HepG2 (cell line): ENCODE data around the gene FCGBP. TPM values are rescaled to one million over a fixed set of nuclear protein-coding genes. Genes with fewer than 3 reads are reported as not detected.

Source experiments
- ATAC-seq: fragments of 200-7000 bp; cut with Tn5 transposase; 3 replicates; pipeline ENCODE4 v1.9.1; 2020; ENCODE audit warnings: mild to moderate bottlenecking, moderate library complexity
- BruUV-seq: library from RNA; stranded (reverse); fragments of 400-500 nt; replicated peaks from 2 replicates; lab custom pipeline; 2021; lab: Mats Ljungman, UMichigan
- CTCF ChIA-PET: fragments of 300-600 bp; formaldehyde crosslinking; extraction: SDS; loops from one replicate; lab custom pipeline; 2021; ENCODE audit warnings: low total read pairs, inconsistent platforms, low intra/inter-chr PET ratio; lab: Yijun Ruan, JAX
- POLR2A ChIA-PET: fragments of 350-600 bp; sonication (Branson Sonifier 250); formaldehyde crosslinking; loops from one replicate; lab custom pipeline; 2020; ENCODE audit warnings: antibody characterized with exemption, inconsistent platforms; lab: Yijun Ruan, JAX
- DNase-seq: peaks from one replicate; pipeline ENCODE4 v3.0.0-alpha.2; 2015; ENCODE audit warnings: low spot score
- FAIRE-seq: peaks from 3 replicates; lab custom pipeline; 2011; peaks lifted over from hg19 to GRCh38; lab: Jason Lieb, UNC
- H2AFZ ChIP-seq: one replicate; pipeline ENCODE4 v1.6.1; 2011; ENCODE audit warnings: low read length, inconsistent platforms
- H3K27ac ChIP-seq: fragments of 300-600 bp; 3 replicates; pipeline ENCODE4 v1.8.0; 2011; ENCODE audit warnings: mixed run types, mild to moderate bottlenecking, mixed read lengths, low read length, inconsistent platforms; ENCODE audit not compliant: insufficient read depth; ENCODE audit errors: extremely low read length
- H3K27me3 ChIP-seq, 2 experiments: fragments of 200-600 bp in 1 of 2; 2 replicates in 1 of 2; 3 replicates in 1 of 2; pipeline versions ENCODE4 v1.6.0 to v1.8.0; 2011; ENCODE audit warnings: low read length in 2 of 2, mild to moderate bottlenecking in 2 of 2, moderate library complexity in 2 of 2, inconsistent platforms in 1 of 2; ENCODE audit not compliant: insufficient read depth in 2 of 2, control insufficient read depth in 1 of 2
- H3K36me3 ChIP-seq, 2 experiments: fragments of 200-600 bp in 1 of 2; replicated peaks in 1 of 2; 2 replicates in 1 of 2; 3 replicates in 1 of 2; pipeline versions ENCODE4 v1.5.1 to v1.8.0; 2011; ENCODE audit warnings: low read length in 2 of 2, inconsistent platforms in 1 of 2; ENCODE audit not compliant: insufficient read depth in 2 of 2, control insufficient read depth in 1 of 2
- H3K4me1 ChIP-seq: 2 replicates; pipeline ENCODE4 v1.5.1; 2012; ENCODE audit warnings: low read length, inconsistent platforms; ENCODE audit not compliant: insufficient read depth
- H3K4me2 ChIP-seq: 2 replicates; pipeline ENCODE4 v1.6.0; 2011; ENCODE audit warnings: low read depth, low read length, inconsistent platforms
- H3K4me3 ChIP-seq, 3 experiments: fragments of 200-600 bp in 1 of 3; sonication (generic), shearing (Covaris generic) in 1 of 3; replicated peaks in 1 of 3; 2 replicates each; pipeline ENCODE4 v1.5.1; 2011 to 2016; ENCODE audit warnings: low read length in 3 of 3, inconsistent platforms in 2 of 3, low read depth in 2 of 3, mild to moderate bottlenecking in 2 of 3, control low read depth in 1 of 3, mixed read lengths in 1 of 3; ENCODE audit not compliant: insufficient read depth in 1 of 3
- H3K79me2 ChIP-seq: one replicate; pipeline ENCODE4 v1.6.1; 2011; ENCODE audit warnings: low read length, inconsistent platforms; ENCODE audit not compliant: insufficient read depth
- H3K9ac ChIP-seq: 2 replicates; pipeline ENCODE4 v1.6.0; 2011; ENCODE audit warnings: mild to moderate bottlenecking, low read depth, low read length, inconsistent platforms; ENCODE audit not compliant: insufficient read depth
- H3K9me3 ChIP-seq: 2 replicates; pipeline ENCODE4 v1.5.1; 2012; ENCODE audit warnings: mild to moderate bottlenecking, low read length
- H4K20me1 ChIP-seq: 2 replicates; pipeline ENCODE4 v1.6.0; 2011; ENCODE audit warnings: inconsistent platforms, mild to moderate bottlenecking, low read length, moderate library complexity; ENCODE audit not compliant: insufficient read depth
- CBFB ChIP-seq: sonication (generic); formaldehyde crosslinking; IDR thresholded peaks from 2 replicates; pipeline ENCODE4 v1.4.0; 2020; ENCODE audit warnings: missing genetic modification reagents
- CENPBD1 ChIP-seq: sonication (generic); formaldehyde crosslinking; IDR thresholded peaks from 2 replicates; pipeline ENCODE4 v1.8.0; 2022; ENCODE audit warnings: missing genetic modification reagents, low read depth, mild to moderate bottlenecking, borderline replicate concordance
- CSRNP1 ChIP-seq: sonication (generic); formaldehyde crosslinking; IDR thresholded peaks from 2 replicates; pipeline ENCODE4 v1.8.1; 2023; ENCODE audit warnings: mild to moderate bottlenecking, missing genetic modification reagents
- E2F2 ChIP-seq: sonication (generic); formaldehyde crosslinking; IDR thresholded peaks from 2 replicates; pipeline ENCODE4 v1.4.0; 2020; ENCODE audit warnings: missing genetic modification reagents, borderline replicate concordance
- FOXO1 ChIP-seq: sonication (generic); formaldehyde crosslinking; IDR thresholded peaks from 2 replicates; pipeline ENCODE4 v1.4.0; 2020; ENCODE audit warnings: missing genetic modification reagents
- HMGA1 ChIP-seq: sonication (generic); formaldehyde crosslinking; conservative IDR thresholded peaks from 2 replicates; pipeline ENCODE4 v1.4.0; 2020; ENCODE audit warnings: missing genetic modification reagents
- KDM5B ChIP-seq: sonication (generic); formaldehyde crosslinking; IDR thresholded peaks from 2 replicates; pipeline ENCODE4 v1.4.0; 2020; ENCODE audit warnings: missing genetic modification reagents, mild to moderate bottlenecking, borderline replicate concordance
- MYC ChIP-seq: sonication (generic); formaldehyde crosslinking; IDR thresholded peaks from 2 replicates; pipeline ENCODE4 v1.9.0; 2021; ENCODE audit warnings: missing genetic modification reagents, borderline replicate concordance
- NAIF1 ChIP-seq: sonication (generic); formaldehyde crosslinking; IDR thresholded peaks from 2 replicates; pipeline ENCODE4 v1.5.0; 2020; ENCODE audit warnings: mild to moderate bottlenecking, missing genetic modification reagents, borderline replicate concordance
- REPIN1 ChIP-seq: sonication (generic); formaldehyde crosslinking; IDR thresholded peaks from 2 replicates; pipeline ENCODE4 v1.8.0; 2022; ENCODE audit warnings: missing genetic modification reagents, low read depth, mild to moderate bottlenecking, borderline replicate concordance
- SKI ChIP-seq: fragments of 450-650 bp; IDR thresholded peaks from one replicate; pipeline ENCODE4 v1.6.1; 2018; ENCODE audit warnings: mild to moderate bottlenecking; ENCODE audit not compliant: partially characterized antibody
- TBL1XR1 ChIP-seq: fragments of 150-350 bp; IDR thresholded peaks from 2 replicates; pipeline ENCODE4 v1.6.1; 2014; ENCODE audit warnings: borderline replicate concordance, low read length; ENCODE audit not compliant: partially characterized antibody
- ZNF605 ChIP-seq: sonication (generic); formaldehyde crosslinking; IDR thresholded peaks from 2 replicates; pipeline ENCODE4 v1.8.0; 2022; ENCODE audit warnings: mild to moderate bottlenecking, missing genetic modification reagents
- ZNF678 ChIP-seq: sonication (generic); formaldehyde crosslinking; IDR thresholded peaks from 2 replicates; pipeline ENCODE4 v1.4.0; 2020; ENCODE audit warnings: mild to moderate bottlenecking, missing genetic modification reagents
- WGBS: methylation state at CpG from one replicate; pipeline ENCODE4 v1.1.6; 2017; ENCODE audit warnings: low lambda C conversion rate; 5-methylcytosine and 5-hydroxymethylcytosine counted together
- in situ Hi-C: cut with HindIII; loops from 2 replicates; pipeline ENCODE4 v1.10.0; 2017; ENCODE audit warnings: low pct_unique_long_range_greater_than_20kb; ENCODE audit not compliant: extremely low pct_ligation_motif_present
- intact Hi-C: fragments of 100-400 bp; cut with micrococcal nuclease; formaldehyde crosslinking; loops from one replicate; pipeline ENCODE4 v1.10.0; 2022; ENCODE audit not compliant: unreplicated experiment
- polyA plus RNA-seq, 8 experiments: library from polyadenylated mRNA; depleted of rRNA in 3 of 8; stranded (reverse) in 7 of 8; unstranded in 1 of 8; fragments of >200 nt; fragmentation: Illumina TruSeq in 4 of 8; extraction: Trizol in 4 of 8; gene quantifications; 2 replicates each; pipeline versions ENCODE4 v1.2.1 to v1.2.3, GENCODE V29; 2011 to 2016; ENCODE audit warnings: low read depth in 4 of 8, missing spikeins in 1 of 8, mixed read lengths in 1 of 8; ENCODE audit not compliant: insufficient read depth in 1 of 8
- total RNA-seq, 5 experiments: library from RNA; depleted of rRNA; stranded (reverse); fragments of >200 nt; fragmentation: Illumina TruSeq; extraction: Trizol; gene quantifications; 2 replicates each; pipeline ENCODE4 v1.2.3, GENCODE V29; 2016; ENCODE audit warnings: low read depth in 1 of 5
- TF ChIP-seq, protein P1 (sequence below): sonication (generic); formaldehyde crosslinking; IDR thresholded peaks from 2 replicates; pipeline ENCODE4 v1.4.0; 2020; ENCODE audit warnings: missing genetic modification reagents
- TF ChIP-seq, protein P2 (sequence below): IDR thresholded peaks from 2 replicates; pipeline ENCODE4 v1.6.1; 2016; ENCODE audit warnings: missing compliant biosample characterization, missing genetic modification reagents, borderline replicate concordance

The FCGBP gene
- total and polyA plus RNA-seq, 2 of the 13 experiments (the other 11 are each of a cell fraction or from before 2014, with no cell fraction given): 1.3 to 7.0 TPM

DNA sequence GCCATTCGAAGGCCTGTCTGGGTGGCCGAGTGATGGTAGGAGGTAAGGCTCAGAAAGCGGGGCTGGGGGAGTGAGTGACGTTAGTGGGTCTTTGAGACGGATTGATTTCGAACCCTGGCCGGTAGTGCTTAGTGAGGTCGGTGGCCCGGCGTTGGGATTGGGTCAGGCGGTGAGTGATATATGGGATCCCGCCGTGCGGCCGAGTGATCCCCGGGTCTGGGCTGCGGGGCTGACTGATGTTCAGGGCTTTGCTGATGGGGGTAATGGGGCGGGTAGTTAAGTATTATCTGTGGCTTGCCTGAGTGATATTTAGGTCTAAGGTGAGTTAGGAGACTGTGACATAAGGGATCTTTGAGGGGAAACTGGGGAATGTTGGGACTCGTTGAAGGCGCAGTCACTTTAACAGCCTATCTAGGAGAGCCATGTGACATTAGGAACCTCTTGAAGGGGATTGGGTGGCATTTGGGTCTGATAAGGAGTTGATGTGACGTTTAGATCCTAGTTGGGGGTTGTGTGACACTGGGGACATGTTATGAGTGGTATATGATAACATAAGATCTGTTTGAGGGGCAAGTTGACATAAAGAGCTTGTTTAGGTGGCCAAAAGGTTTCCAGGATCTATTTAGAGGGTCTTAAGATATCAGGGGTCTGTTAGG is 37.1 kb upstream of the FCGBP start:
- CTCF ChIA-PET: interaction anchor here (1.3 kb wide), 1 partner anchor 90 kb away, joined by 6 read pairs; no protein-coding TSS in a partner anchor
- DNase-seq: no peak
- BruUV-seq: TSS peak; percentile 68
- in situ Hi-C loops (loop anchor here (5.0 kb wide), 1 partner anchor 79 kb away; no protein-coding TSS in a partner anchor), intact Hi-C loops (loop anchor here (2.0 kb wide), 1 partner anchor 25 kb away; the partner anchor contains the start of gene ZNF546)
- H3K36me3 ChIP-seq: peaks cover 13 to 30% of the 10 kb centered on the region in 2 experiments
- H3K4me3 ChIP-seq: peak overlapping the region; percentile 88 to 93 (median 93)
- peak overlapping the region; percentile 62 for H3K27ac ChIP-seq
- peak overlapping the region; percentile 89 for H3K4me2 ChIP-seq
- no peaks in the 10 kb centered on the region; a peak in 1 of 5 replicates for H3K27me3 ChIP-seq
- peak overlapping the region; percentile 90 for H3K9ac ChIP-seq
- H3K4me1 ChIP-seq: peaks cover 34% of the 10 kb centered on the region
- no peak overlapping the region for H2AFZ ChIP-seq
- no peak for FAIRE-seq
- H3K9me3 ChIP-seq: no peaks in the 10 kb centered on the region
- POLR2A ChIA-PET: interaction anchor here (0.9 to 2.8 kb wide), 11 partner anchors 11 to 127 kb away, joined by 3 to 24 read pairs (median 8); partner anchors contain the start of genes FBL, ZNF546 and ZNF780A
- under 1% methylated on average over 8 of the region's 21 CpGs for WGBS
- no peak for ATAC-seq
- H3K79me2 ChIP-seq: peaks cover 21% of the 10 kb centered on the region
- no peaks in the 10 kb centered on the region for H4K20me1 ChIP-seq
- TF ChIP-seq TBL1XR1 (no peak), MYC (CRISPR knock-in tag) (no peak), CBFB (CRISPR knock-in tag) (no peak), E2F2 (CRISPR knock-in tag) (no peak), NAIF1 (CRISPR knock-in tag) (0 out of 2 replicates have a peak, but pooled peaks have one; percentile 45), REPIN1 (no peak), HMGA1 (CRISPR knock-in tag) (no peak), SKI (no peak), FOXO1 (CRISPR knock-in tag) (no peak), CSRNP1 (no peak), ZNF605 (CRISPR knock-in tag) (0 out of 2 replicates have a peak, but pooled peaks have one; percentile 6), KDM5B (CRISPR knock-in tag) (no peak), ZNF678 (CRISPR knock-in tag) (no peak), CENPBD1 (no peak)
- TF ChIP-seq, protein P1, sequence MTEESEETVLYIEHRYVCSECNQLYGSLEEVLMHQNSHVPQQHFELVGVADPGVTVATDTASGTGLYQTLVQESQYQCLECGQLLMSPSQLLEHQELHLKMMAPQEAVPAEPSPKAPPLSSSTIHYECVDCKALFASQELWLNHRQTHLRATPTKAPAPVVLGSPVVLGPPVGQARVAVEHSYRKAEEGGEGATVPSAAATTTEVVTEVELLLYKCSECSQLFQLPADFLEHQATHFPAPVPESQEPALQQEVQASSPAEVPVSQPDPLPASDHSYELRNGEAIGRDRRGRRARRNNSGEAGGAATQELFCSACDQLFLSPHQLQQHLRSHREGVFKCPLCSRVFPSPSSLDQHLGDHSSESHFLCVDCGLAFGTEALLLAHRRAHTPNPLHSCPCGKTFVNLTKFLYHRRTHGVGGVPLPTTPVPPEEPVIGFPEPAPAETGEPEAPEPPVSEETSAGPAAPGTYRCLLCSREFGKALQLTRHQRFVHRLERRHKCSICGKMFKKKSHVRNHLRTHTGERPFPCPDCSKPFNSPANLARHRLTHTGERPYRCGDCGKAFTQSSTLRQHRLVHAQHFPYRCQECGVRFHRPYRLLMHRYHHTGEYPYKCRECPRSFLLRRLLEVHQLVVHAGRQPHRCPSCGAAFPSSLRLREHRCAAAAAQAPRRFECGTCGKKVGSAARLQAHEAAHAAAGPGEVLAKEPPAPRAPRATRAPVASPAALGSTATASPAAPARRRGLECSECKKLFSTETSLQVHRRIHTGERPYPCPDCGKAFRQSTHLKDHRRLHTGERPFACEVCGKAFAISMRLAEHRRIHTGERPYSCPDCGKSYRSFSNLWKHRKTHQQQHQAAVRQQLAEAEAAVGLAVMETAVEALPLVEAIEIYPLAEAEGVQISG (CRISPR knock-in tag): no peak
- TF ChIP-seq, protein P2, sequence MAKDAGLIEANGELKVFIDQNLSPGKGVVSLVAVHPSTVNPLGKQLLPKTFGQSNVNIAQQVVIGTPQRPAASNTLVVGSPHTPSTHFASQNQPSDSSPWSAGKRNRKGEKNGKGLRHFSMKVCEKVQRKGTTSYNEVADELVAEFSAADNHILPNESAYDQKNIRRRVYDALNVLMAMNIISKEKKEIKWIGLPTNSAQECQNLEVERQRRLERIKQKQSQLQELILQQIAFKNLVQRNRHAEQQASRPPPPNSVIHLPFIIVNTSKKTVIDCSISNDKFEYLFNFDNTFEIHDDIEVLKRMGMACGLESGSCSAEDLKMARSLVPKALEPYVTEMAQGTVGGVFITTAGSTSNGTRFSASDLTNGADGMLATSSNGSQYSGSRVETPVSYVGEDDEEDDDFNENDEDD: no peak
